ENCODE data around the gene VSTM4. TPM values are rescaled to one million over a fixed set of nuclear protein-coding genes. Genes with fewer than 3 reads are reported as not detected.

The VSTM4 gene
- total and polyA plus RNA-seq, 2 experiments from 2014 or later: 0.21 to 0.66 TPM

GRCh38 chr10:49038711-49039110 is 76.6 kb downstream of the VSTM4 start:
- H3K27me3 Mint-ChIP-seq (ENCODE audit: insufficient read depth, low read depth, poor library complexity): peaks cover 5% of the 10 kb centered on the region
- Histone ChIP-seq H3F3A (replicated peaks; ENCODE audit: low read depth) (no peaks in the 10 kb centered on the region), H2AFZ (no peak overlapping the region), H4K20me1 (replicated peaks; ENCODE audit: insufficient read depth) (no peaks in the 10 kb centered on the region), H3K9me2 (ENCODE audit: insufficient read depth) (peaks cover 11% of the 10 kb centered on the region; the same call in 1 of the 2 replicates), H3K27ac (ENCODE audit: low read depth) (no peak overlapping the region), H3K79me2 (replicated peaks; ENCODE audit: insufficient read depth) (no peaks in the 10 kb centered on the region), H3K36me3 (ENCODE audit: insufficient read depth) (no peaks in the 10 kb centered on the region), H3K4me2 (no peak overlapping the region), H3K4me1 (ENCODE audit: insufficient read depth) (no peaks in the 10 kb centered on the region), H3K4me3 (no peak overlapping the region), H3K27me3 (ENCODE audit: insufficient read depth) (no peaks in the 10 kb centered on the region)
- H3K4me1 Mint-ChIP-seq: no peaks in the 10 kb centered on the region
- no peak for TF ChIP-seq STAT1 (IDR thresholded peaks at IDR 0.05; ENCODE audit: unreplicated experiment)
- no peak for TF ChIP-seq CREB1 (CRISPR knock-in tag; IDR thresholded peaks at IDR 0.05; ENCODE audit: low read depth)
- TF ChIP-seq, protein P1, sequence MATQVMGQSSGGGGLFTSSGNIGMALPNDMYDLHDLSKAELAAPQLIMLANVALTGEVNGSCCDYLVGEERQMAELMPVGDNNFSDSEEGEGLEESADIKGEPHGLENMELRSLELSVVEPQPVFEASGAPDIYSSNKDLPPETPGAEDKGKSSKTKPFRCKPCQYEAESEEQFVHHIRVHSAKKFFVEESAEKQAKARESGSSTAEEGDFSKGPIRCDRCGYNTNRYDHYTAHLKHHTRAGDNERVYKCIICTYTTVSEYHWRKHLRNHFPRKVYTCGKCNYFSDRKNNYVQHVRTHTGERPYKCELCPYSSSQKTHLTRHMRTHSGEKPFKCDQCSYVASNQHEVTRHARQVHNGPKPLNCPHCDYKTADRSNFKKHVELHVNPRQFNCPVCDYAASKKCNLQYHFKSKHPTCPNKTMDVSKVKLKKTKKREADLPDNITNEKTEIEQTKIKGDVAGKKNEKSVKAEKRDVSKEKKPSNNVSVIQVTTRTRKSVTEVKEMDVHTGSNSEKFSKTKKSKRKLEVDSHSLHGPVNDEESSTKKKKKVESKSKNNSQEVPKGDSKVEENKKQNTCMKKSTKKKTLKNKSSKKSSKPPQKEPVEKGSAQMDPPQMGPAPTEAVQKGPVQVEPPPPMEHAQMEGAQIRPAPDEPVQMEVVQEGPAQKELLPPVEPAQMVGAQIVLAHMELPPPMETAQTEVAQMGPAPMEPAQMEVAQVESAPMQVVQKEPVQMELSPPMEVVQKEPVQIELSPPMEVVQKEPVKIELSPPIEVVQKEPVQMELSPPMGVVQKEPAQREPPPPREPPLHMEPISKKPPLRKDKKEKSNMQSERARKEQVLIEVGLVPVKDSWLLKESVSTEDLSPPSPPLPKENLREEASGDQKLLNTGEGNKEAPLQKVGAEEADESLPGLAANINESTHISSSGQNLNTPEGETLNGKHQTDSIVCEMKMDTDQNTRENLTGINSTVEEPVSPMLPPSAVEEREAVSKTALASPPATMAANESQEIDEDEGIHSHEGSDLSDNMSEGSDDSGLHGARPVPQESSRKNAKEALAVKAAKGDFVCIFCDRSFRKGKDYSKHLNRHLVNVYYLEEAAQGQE (IDR thresholded peaks at IDR 0.05; ENCODE audit: unreplicated experiment): no peak
- no peaks in the 10 kb centered on the region for H3K36me3 Mint-ChIP-seq (ENCODE audit: low read depth)
- no peak for ATAC-seq
- H3K27ac Mint-ChIP-seq: no peak overlapping the region
- H3K9me3 Mint-ChIP-seq: no peaks in the 10 kb centered on the region
- DNase-seq (ENCODE audit: low spot score): no peak
- H3K4me3 Mint-ChIP-seq: no peak overlapping the region

DNA sequence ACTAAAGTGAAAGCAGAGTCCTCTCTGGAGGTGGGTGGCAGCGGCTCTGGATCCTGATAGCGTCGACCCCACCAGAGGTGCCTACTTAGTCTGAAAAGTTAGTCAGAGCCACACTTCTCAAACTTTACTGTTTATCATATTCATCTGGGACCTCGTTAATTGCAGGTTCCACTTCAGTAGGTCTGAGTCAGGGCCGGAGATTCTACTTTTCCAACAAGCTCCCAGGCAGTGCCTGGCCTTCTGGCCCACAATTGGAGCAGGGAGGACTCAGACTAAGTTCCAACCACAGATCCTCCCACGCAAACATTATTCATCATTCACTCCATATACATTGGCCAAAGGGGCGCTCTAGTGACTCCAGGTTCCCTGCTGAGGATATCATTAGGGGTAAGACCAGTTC is 78.1 kb downstream of the VSTM4 start:
- no peak for ATAC-seq
- Mint-ChIP-seq H3K4me3 (no peak overlapping the region), H3K27me3 (ENCODE audit: insufficient read depth, low read depth, poor library complexity) (peaks cover 5% of the 10 kb centered on the region), H3K36me3 (ENCODE audit: low read depth) (no peaks in the 10 kb centered on the region), H3K4me1 (no peaks in the 10 kb centered on the region), H3K9me3 (no peaks in the 10 kb centered on the region), H3K27ac (no peak overlapping the region)
- peaks cover 11% of the 10 kb centered on the region; the same call in 1 of the 2 replicates for H3K9me2 ChIP-seq (ENCODE audit: insufficient read depth)
- no peaks in the 10 kb centered on the region for H3K79me2 ChIP-seq (replicated peaks; ENCODE audit: insufficient read depth)
- no peaks in the 10 kb centered on the region for H3K4me1 ChIP-seq (ENCODE audit: insufficient read depth)
- no peaks in the 10 kb centered on the region for H3K27me3 ChIP-seq (ENCODE audit: insufficient read depth)
- no peak overlapping the region for H2AFZ ChIP-seq
- no peak overlapping the region for H3K4me3 ChIP-seq
- no peak overlapping the region for H3K4me2 ChIP-seq
- no peaks in the 10 kb centered on the region for H3F3A ChIP-seq (replicated peaks; ENCODE audit: low read depth)
- DNase-seq (ENCODE audit: low spot score): no peak
- no peak overlapping the region for H3K27ac ChIP-seq (ENCODE audit: low read depth)
- no peaks in the 10 kb centered on the region for H3K36me3 ChIP-seq (ENCODE audit: insufficient read depth)
- TF ChIP-seq JUNB (IDR thresholded peaks at IDR 0.05; ENCODE audit: unreplicated experiment) (no peak), ZNF462 (CRISPR knock-in tag; IDR thresholded peaks at IDR 0.05) (no peak), NANOG (IDR thresholded peaks at IDR 0.05; ENCODE audit: borderline replicate concordance) (no peak), POLR2AphosphoS5 (IDR thresholded peaks at IDR 0.05; ENCODE audit: low read depth) (no peak), STAT1 (IDR thresholded peaks at IDR 0.05; ENCODE audit: unreplicated experiment) (no peak), ZNF114 (CRISPR knock-in tag; IDR thresholded peaks at IDR 0.05) (no peak)
- H4K20me1 ChIP-seq (replicated peaks; ENCODE audit: insufficient read depth): no peaks in the 10 kb centered on the region

Data from GM23338 (cell line).